RWPE1 (cell line): ENCODE data around the gene DCXR.

Experiments
- CTCF ChIA-PET: fragments of 350-600 bp; sonication (Branson Sonifier 250); formaldehyde crosslinking; extraction: SDS; loops from one replicate; lab custom pipeline; 2021; lab: Yijun Ruan, JAX
- POLR2A ChIA-PET: fragments of 400-600 bp; formaldehyde crosslinking; extraction: SDS; loops from one replicate; lab custom pipeline; 2020; ENCODE audit warnings: antibody characterized with exemption; ENCODE audit not compliant: low non-redundant PET; lab: Yijun Ruan, JAX
- DNase-seq: peaks from one replicate; pipeline ENCODE4 v3.0.0; 2012; ENCODE audit warnings: low spot score
- H3K27ac ChIP-seq: fragments of 450-650 bp; 2 replicates; pipeline ENCODE4 v1.5.1; 2017
- TF ChIP-seq, protein P1 (sequence below): fragments of 450-650 bp; conservative IDR thresholded peaks from 2 replicates; pipeline ENCODE4 v1.5.1; 2017; ENCODE audit warnings: low read depth, mild to moderate bottlenecking

Gene DCXR

GRCh38 chr17:82036634-82037091 is 834 bp downstream of the DCXR start:
- peak overlapping the region; percentile 89 for H3K27ac ChIP-seq
- CTCF ChIA-PET, result interaction anchor here (0.6 to 1.3 kb wide), 2 partner anchors 9 to 287 kb away, joined by 3 to 5 read pairs; no protein-coding TSS in a partner anchor
- POLR2A ChIA-PET, result no interaction called here
- no peak for DNase-seq
- TF ChIP-seq, protein P1, sequence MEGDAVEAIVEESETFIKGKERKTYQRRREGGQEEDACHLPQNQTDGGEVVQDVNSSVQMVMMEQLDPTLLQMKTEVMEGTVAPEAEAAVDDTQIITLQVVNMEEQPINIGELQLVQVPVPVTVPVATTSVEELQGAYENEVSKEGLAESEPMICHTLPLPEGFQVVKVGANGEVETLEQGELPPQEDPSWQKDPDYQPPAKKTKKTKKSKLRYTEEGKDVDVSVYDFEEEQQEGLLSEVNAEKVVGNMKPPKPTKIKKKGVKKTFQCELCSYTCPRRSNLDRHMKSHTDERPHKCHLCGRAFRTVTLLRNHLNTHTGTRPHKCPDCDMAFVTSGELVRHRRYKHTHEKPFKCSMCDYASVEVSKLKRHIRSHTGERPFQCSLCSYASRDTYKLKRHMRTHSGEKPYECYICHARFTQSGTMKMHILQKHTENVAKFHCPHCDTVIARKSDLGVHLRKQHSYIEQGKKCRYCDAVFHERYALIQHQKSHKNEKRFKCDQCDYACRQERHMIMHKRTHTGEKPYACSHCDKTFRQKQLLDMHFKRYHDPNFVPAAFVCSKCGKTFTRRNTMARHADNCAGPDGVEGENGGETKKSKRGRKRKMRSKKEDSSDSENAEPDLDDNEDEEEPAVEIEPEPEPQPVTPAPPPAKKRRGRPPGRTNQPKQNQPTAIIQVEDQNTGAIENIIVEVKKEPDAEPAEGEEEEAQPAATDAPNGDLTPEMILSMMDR, result no peak

DNA sequence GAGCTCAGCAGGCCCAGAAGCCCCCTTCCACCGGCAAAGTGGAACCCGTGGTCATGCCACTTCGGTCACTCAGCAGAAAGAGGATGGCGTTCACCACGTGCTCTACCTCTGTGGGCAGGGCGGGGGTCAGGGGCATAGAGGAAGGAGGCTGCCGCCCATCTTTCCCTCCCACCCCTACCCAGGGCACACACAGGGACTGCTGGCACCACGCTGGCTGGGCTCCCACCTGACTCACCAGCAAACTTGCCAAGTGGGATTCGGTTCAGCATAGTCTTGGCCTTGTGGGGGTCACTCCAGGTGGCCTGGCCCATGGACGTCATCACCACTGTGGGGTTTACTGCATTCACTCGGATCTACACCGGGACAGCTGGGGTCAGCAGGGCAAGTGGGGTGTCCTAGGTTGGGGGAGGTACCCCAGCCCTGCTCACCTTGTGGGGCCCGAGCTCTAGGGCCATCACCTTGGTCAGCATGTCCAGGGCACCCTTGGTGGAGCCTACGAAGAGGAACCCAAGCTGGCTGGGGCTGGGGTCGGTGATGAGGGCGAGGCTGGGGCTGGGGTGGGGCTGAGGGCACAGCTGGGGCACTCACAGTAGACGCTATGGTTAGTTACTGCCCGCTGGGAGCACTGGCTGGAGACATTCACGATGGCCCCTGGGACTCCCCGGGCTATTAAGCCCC is 1.4 kb downstream of the DCXR start:
- ChIA-PET POLR2A (no interaction called here), CTCF (interaction anchor here (0.6 to 1.3 kb wide), 2 partner anchors 9 to 288 kb away, joined by 3 to 5 read pairs; no protein-coding TSS in a partner anchor)
- TF ChIP-seq, protein P1, result no peak
- peak overlapping the region; percentile 89 for H3K27ac ChIP-seq
- no peak for DNase-seq

- DNase-seq, result no peak
- H3K27ac ChIP-seq, result peak overlapping the region; percentile 89
- TF ChIP-seq, protein P1, result no peak
- CTCF ChIA-PET, result no interaction called here
- POLR2A ChIA-PET, result no interaction called here
These were observed 2.0 kb downstream of the DCXR start for GRCh38 chr17:82035488-82035887.

- ChIA-PET CTCF (no interaction called here), POLR2A (interaction anchor here (0.9 kb wide), 1 partner anchor 16 kb away, joined by 3 read pairs; no protein-coding TSS in a partner anchor)
- TF ChIP-seq, protein P1, result no peak
- H3K27ac ChIP-seq, result peak overlapping the region; percentile 82
- DNase-seq, result no peak
These were observed 3.0 kb downstream of the DCXR start for GRCh38 chr17:82034371-82035011.

- DNase-seq, result no peak
- H3K27ac ChIP-seq, result peak overlapping the region; percentile 82
- CTCF ChIA-PET, result no interaction called here
- TF ChIP-seq, protein P1, result no peak
- POLR2A ChIA-PET, result interaction anchor here (0.9 kb wide), 1 partner anchor 17 kb away, joined by 3 read pairs; no protein-coding TSS in a partner anchor
These were observed 4.0 kb downstream of the DCXR start for GRCh38 chr17:82033359-82034085.

DNA sequence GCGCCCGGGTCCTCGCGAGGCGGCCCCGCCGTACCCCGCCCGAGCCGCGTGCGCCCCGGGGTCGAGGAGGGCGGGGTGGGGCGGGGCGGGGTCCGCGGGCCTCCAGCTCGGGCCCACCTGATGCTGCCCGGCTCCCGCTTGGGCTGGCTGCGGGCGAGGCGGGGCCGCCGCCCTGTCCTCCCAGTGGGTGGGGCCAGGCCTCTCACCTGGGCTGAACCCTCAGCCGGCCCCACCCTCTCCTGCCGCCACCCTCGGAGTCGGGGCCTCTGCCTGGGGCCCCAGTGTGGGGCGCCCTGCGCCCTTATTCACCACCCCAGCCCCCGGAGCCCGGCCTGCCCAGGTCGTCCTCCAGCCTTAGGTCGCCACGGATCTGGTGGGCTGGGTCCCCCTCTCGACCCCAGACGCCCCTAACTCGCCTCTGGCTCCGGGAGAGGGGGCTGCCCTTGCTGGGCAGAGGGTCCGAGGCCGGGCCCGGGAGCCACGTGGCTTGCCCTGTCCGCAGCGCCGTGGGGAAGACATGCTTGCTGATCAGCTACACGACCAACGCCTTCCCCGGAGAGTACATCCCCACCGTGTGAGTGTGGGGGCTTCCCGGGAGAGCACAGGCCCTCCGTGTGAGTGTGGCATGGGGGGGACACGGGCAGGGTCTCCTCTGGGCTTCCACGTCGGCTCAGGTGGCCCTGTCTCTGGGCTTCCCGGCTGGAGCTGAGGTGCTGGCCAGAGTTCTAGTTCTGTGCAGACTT is 5.4 kb downstream of the DCXR start:
- peak; percentile 53 for DNase-seq
- peak overlapping the region; percentile 82 for H3K27ac ChIP-seq
- TF ChIP-seq, protein P1, result no peak
- CTCF ChIA-PET, result interaction anchor here (0.5 to 2.9 kb wide), 3 partner anchors 11 to 153 kb away, joined by 3 to 22 read pairs (median 4); partner anchors contain the start of gene CENPX
- POLR2A ChIA-PET, result no interaction called here
